Measurements from ENCODE around the gene SLC39A10.
"Not testable (repeated sequence)": the region's sequence is repeated elsewhere in the genome, so short reads cannot be mapped to it uniquely, and the experiment has no call there.

The SLC39A10 gene, protein sequence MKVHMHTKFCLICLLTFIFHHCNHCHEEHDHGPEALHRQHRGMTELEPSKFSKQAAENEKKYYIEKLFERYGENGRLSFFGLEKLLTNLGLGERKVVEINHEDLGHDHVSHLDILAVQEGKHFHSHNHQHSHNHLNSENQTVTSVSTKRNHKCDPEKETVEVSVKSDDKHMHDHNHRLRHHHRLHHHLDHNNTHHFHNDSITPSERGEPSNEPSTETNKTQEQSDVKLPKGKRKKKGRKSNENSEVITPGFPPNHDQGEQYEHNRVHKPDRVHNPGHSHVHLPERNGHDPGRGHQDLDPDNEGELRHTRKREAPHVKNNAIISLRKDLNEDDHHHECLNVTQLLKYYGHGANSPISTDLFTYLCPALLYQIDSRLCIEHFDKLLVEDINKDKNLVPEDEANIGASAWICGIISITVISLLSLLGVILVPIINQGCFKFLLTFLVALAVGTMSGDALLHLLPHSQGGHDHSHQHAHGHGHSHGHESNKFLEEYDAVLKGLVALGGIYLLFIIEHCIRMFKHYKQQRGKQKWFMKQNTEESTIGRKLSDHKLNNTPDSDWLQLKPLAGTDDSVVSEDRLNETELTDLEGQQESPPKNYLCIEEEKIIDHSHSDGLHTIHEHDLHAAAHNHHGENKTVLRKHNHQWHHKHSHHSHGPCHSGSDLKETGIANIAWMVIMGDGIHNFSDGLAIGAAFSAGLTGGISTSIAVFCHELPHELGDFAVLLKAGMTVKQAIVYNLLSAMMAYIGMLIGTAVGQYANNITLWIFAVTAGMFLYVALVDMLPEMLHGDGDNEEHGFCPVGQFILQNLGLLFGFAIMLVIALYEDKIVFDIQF

DNA sequence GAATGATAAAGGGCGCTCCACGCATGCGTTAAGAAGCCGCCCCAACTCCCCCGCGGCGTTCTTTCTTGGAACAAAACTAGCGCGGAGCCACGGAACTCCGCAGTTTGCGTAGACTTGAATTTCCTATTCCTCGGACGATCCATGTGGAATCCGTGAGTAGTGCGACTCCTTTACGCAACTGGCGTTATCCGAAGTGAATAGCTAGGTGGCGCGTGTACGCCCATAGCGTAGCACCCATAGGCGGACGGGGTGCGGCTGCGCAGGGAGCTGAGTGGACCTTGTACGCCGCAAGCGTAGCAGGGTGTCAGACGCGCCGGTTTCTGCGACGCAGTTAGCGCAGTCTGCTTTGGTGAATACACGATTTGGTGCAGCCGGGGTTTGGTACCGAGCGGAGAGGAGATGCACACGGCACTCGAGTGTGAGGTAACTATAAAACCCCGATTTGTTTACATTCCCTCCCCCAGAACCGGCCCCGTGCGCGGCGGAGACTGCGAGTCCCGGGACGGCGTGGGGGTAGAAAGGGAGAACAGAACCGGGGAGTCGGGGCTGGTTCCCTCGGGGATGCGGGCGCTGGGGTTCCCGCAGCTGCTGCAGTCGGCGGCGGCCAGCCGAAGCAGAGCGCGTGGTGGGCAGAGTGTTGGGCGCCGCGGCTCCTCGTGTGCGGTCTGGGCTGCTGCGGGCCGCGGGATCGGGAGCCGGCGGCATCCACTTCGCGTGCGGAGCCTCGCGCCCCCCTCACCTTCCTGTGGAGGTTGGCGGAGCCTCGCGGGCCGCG, at the start of gene SLC39A10:
SLC39A10 (plus strand) TSS at position 368 of the 775 bp plus-strand sequence. CDS start 22,817 bp downstream, outside the sequence.
- DNase-seq, result peak; percentile 95

DNA sequence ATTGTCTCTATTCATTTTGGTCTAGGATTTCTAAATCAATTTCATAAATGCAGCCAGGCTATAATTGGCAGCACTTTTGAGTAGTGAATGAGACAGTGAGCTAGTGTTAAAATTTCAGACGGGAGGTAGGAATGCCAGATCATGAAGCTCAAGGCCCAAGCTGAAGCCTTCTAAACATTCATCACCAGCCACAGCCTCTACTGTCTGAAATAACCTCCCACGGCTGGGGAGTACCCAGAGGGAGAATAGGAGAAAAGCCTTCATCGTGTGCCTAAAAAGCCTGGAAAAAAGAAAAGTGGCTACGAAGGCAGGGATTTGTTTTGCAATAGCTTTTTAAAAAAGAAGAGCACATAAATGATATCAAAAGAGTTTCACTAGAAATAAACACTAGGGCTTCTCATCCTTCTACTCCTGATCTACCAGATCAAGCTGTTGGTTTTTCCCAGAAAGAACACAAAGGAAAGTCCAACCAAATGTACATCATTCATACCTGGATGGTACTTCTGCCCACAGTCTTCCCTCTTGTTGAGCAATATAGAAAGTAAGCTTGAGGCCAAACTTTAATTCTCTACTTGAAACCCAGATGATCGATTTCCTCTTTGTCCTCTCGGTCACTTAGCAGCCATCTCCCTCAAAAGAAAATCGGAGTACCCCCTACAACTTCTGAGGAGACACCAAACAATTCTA, 48.1 kb upstream of the SLC39A10 start:
- DNase-seq, result peak; percentile 21

DNA sequence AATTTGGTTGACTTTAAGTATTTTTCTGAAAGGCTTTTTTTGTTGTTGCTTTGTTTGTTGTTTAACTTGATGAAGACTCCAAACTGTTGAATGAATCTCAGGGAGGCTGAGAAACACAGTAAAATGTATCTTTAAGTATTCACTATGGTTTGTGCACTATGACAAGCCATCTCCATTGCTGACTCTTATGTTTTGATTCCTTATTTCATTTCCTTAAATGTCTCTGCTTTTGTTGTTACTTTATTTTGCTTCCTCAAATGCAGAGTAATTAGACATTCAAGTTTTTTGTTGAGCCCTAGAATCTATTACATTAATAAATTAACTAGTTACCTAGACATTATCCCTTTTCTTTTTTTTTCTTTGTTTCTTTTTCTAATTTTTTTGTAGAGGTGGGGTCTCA, 46.3 kb upstream of the SLC39A10 start:
- no peak for DNase-seq

DNA sequence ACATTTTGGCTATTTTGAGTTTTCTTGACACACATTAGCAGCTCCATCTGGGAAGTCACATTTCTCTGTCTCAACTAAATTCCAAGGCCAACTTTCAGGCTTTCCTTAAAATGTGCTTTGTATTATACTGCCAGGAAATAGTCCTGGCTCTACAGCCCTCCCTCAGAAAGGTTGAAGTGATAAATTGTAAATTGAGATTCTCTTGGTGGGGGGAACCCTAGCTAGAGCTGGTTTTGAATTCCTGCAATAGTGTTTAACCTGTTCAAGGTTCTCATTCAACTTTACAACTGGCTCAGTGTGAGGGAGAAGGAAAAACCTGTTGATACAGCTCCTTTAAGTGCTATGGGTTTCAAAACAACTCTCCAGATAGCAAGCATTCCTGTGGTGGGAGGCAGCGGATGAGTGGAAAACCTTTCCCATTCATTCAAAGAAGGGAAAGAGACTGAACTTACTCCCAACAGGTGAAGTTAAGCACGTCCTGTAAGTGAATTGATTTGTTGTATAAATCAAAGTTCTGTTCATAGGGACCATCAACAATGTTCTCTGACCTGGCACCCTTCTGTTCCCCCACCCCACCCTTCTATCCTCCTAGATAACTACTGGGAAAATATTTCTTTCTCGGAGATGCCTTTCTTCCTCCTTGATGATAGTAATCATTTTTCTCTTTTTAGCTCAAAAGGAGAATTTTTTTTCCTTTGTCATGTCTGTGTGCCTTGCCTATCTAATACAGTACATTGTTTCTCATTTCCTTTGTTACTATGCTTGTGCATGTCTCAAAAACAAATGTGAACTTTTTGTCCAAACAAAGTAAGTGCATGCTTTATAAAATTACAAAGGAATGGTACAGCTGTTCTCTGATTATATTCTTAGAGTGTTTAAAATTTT, 44.2 kb upstream of the SLC39A10 start:
- peak; percentile 95 for DNase-seq

DNA sequence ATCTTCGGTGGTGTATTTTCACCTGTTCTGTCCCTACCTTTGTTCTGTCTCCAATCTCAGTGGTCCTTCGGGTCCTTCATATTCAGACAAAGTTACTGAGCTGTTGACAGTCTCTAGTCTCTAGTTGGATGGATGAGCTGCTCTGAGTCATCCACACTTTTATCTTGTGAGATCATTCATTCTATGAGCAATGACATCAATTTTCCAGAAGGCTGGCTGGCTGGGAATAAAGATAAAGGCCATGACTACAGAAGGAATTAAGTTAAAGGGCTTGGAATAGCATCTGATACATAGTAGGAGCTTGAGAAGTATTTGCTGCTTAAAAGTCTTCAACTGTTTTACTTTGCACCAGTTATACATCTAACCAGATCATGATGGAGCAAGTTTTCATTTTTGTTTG, 43.1 kb upstream of the SLC39A10 start:
- peak; percentile 93 for DNase-seq

DNA sequence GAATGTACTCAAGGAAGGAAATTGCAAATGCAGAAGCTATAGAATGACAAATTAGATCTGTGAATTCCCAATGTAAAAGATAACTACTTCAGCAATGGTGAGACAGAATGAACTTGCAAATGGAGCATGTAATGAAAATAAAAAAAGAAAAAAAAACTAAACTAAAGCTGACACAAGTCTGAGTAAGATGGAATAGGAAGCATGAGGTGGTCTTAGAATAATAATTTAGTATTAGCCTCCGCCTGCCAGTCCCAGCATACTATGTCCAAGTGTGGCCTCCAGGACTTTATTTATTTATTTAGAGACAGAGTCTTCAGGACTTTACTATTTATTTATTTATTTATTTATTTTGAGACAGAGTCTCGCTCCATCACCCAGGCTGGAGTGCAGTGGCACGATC, 37.4 kb upstream of the SLC39A10 start:
- DNase-seq, result no peak

DNA sequence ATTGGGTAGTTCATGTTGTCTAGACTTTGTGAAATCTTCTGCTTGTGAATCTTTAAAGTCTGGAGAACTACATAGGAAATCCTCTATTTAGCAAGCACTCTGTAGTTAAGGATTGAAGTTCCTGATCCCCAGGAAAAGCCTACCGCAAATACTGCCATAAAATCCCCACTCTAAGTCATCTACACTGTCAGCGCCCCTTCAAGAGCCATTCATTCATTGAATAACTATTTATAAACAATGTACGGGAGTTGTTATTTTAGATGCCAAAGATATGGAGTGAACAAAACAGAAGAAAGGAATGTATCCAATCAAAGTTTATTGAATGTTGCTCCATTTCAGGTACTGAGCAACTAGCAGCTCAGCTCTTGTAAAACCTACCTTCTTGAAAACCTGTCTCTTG, 36.5 kb upstream of the SLC39A10 start:
- DNase-seq, result no peak

DNA sequence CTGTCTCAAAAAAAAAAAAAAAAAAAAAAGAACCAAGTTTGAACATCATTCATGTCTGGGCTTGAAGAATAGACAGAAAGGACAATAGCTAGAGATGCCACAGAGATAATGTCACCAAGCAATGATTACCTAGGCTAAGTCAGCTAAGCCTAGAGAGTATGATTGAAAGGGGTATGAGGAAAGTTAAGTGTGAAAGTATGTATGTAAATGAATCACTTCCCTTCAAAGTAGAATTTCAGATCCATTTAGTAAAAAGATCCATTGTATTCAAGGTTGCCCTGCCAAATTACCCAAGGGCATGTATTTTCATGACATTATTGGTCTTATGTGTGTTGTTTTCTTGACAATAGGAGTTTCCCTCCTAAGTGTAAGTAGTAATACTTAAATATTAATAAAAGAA, 34.1 kb upstream of the SLC39A10 start:
- no peak for DNase-seq

DNA sequence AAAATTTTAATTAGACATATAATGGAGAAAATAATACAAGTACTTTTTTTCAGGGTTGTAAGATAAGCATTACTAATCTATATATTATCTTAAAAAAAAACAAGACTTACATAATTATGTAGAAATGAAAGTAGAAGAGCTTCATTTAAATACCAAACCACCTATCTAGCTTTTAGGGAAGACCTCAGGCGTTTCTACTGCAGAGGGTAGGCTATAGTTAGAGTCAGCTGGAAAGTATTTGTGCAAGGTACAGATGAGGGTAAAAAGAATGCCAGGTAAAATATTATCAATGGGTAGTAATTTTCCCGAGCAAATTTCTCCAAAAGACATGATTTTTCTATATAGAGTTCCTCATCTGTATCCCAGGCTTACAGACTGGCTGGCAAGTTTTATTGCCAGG, 30.5 kb upstream of the SLC39A10 start:
- no peak for DNase-seq

DNA sequence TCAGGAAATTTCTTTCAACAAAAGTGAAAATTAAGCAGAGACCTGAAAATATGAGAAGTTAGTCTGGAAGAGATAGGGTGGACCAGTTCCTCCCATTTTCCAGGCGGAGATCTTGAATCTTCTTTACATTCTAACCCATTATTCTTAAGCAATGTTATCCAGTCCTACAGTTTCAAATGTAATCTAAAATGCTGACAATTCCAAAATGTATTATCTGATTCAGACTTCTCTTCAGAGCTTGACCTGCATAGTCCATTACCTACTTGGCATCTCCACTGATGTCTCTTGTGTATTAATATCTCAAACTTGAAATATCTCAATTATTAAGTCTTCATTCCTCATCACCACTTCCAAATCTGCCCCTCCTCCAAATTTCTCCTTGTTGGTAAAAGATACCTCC, 28.4 kb upstream of the SLC39A10 start:
- no peak for DNase-seq

DNA sequence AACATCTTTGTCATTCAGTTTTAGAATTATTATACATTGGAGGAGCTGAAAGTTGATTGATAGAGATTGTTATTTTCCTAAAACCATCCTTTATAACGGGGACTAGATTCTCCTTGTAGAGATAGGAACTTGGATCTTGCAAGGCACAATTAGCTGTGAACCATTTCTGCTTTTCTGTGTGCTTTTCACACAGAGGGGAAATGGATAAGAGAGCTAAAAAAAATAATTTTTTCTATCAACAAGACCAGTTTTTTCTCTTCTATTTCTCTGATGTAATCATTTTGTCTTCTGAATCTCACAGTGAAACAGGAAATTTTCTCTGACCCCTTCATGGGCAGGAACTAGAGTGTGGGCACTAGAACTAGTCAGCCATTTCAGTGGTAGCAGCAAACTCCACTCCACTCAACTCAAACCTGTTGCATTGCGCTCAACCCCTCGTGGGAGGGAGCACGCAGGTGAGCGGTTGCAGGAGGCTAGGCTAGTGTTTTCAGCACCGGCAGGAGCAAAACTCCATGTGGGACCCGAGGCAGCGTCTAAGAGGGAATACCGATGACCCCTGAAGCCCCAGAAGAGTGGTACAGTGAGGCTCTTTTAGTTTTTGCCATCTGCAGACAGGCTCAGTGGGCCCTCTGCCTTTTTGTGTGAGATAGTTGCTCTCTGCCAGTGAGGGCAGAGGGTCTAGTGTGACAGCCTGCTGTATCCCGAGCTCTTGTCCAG, 24.0 kb upstream of the SLC39A10 start:
- no peak for DNase-seq

DNA sequence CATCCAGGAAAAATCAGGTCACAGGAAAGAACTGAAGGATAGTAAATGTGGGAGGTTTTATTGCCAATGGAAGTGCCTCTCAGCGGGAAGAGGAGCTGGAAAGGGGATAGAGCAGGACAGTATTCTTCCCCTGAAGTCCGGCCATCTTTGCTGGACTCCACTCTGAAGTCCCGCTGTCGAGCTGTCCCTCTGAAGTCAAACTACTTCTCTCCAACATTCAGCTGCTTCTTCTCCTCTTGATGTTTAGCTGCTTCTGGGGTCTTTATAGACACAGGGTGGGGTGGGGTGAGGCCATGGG, 23.5 kb upstream of the SLC39A10 start:
- DNase-seq, result no peak

DNA sequence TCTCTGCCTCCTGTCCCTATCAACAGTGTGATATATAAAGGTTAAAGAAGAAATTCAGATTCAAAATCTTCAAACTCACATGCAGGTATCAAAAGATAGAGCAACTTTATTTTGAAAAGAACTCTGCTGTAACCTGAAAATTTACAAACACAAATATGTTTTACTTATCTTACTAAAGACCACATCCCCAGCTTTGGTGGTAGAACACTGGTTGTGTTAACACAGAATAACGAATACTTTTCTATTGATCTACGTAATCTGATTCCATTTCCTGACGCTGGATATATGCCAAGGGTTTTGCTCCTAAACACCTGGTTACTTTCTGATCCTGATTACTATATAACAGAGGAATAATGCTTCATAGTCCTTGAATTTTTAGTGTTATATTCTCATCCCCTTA, 23.1 kb upstream of the SLC39A10 start:
- no peak for DNase-seq

DNA sequence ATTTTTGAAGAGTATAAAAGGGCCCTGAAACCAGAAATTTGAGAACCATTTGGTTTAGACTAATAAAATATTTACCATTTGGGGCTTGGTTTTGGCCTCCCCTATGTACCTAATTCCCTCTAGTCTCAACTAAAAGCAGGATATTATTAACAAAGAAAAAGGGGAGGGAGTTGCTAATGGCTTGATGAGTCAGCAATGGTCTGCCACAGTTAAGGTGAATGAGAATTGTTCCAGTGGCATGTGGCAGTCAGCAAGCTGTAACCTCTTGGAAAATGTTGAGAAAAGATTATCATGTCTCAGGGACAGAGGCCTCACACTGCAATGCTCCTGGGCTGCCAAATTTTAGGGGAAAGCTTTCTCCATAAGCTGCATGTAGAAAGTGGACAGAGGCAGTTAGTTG, 20.1 kb upstream of the SLC39A10 start:
- DNase-seq, result no peak

DNA sequence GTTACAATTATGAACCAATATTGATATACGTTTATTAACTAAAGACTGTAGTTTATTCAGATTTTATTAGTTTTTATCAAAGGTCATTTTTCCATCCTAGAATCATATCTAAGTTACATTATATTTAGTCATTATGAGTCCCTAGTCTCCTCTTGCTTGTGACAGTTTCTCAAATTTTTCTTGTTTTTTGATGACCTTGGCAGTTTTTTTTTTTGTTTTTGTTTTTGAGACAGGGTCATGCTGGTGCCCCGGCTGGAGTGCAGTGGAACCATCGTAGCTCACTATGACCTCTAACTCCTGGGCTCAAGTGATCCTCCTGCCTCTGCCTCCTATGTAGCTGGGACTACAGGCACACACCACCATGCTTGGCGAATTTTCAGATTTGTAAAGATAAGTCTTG, 18.3 kb upstream of the SLC39A10 start:
- no peak for DNase-seq

DNA sequence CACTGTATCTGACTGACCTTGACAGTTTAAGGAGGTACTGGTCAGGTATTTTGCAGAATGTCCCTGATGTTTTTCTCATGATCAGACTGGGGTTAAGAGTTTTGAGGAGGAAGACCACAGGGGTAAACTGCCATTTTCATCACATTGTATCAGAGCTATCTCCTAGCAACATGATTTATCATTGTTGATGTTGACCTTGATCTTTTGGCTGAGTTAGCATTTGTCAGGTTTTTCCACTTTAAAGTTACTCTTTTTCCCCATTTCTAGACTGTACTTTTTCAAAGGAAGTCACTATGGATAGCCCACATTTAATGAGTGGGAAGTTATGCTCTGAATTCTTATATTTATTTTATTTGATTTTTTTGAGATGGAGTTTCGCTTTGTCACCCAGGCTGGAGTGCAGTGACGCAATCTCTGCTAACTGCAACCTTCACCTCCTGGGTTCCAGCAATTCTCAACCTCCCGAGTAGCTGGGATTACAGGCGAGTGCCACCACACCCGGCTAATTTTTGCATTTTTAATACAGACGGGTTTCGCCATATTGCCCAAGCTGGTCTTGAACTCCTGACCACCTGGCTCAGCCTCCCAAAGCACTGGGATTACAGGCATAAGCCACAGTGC, 17.7 kb upstream of the SLC39A10 start:
- no peak for DNase-seq

DNA sequence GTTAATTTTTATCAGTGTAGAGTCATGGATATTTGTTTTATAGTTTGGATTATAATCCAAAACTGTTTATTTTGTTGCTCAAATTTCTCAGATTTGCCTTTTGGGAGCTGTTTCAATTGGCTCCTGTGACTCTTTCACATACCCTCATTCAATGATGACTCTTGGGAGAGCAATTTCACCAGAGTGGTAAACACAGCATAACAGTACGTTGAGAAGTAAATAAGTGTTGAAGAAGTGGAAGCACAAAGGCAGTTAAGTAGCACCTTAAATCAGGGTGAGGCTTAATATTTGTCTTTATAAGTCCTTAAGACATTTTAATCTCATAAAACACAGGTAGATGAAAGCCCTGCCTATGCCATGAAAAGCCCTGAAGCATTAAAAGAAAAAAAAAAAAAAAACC, 17.1 kb upstream of the SLC39A10 start:
- no peak for DNase-seq

DNA sequence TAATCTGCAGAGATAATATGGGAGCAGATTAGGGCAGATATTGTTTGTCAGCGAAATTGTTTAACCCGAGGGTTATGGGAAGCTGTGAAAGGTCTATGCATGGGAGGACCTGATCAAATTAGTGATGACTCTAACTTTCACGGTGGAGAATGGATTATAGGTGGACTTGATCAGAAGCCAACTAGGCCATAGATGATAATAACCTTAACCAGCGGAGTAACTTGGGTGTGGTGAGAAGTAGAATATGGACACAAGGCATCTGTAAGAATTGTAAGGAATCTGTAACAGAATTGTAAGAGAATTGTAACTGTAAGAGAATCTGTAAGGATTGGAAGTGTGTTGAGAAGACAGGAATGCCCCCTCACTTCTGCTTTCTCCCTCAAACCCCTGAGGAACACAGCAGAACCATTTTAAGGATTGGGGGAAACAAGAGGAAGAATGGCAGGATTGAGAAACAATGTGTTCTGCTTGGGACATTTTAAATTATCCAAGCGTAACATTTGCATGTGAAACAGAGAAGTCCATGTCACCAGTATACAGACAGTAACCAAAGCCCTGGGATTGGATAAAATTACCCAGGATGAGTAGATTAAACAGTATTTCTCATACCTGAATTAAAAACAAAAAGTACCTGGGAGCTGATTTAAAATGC, 14.9 kb upstream of the SLC39A10 start:
- DNase-seq, result no peak

DNA sequence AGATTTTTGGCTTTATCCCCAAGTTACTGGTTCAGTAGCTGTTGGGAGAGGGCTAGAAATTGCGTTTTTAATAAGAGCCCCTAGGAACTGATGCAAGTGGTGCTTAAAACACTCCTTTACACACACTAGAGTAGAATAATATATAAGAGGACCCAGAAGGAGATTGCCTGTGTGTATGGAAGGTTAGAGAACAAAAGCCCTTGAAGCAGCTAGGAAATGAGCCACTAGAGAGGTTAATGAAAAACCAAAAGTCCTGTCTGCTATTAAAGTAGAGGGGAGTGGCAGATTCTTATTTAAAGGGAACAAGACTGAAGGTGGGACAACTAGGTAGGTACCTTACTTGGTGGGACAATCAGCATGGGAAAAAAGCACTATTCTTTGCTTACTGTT, 14.4 kb upstream of the SLC39A10 start:
- DNase-seq, result no peak

DNA sequence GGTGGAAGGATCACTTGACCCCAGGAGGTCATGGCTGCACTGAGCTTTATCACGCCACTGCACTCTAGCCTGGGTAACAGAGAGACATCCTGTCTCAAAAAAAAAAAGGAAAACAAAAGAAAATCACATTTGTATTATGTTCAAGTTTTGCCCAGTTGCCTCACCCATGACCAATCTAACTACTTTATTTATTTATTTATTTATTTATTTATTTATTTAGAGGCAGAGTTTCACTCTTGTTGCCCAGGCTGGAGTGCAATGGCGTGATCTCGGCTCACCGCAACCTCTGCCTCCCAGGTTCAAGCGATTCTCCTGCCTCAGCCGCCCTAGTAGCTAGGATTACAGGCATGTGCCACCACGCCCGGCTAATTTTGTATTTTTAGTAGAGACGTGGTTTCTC, 12.3 kb upstream of the SLC39A10 start:
- DNase-seq, result not testable (repeated sequence)

Measured in NCI-H226 (cell line).